Lower leg skin (tissue), 3 donors: Measurements from ENCODE around the gene SNRPN.

Experiments used
- CTCF ChIP-seq, 3 donors: fragments of 450-650 bp; IDR thresholded peaks; one replicate each; pipeline ENCODE4 v1.5.1; 2016; ENCODE audit warnings: antibody characterized with exemption in 3 of 3, mild to moderate bottlenecking in 3 of 3, moderate library complexity in 2 of 3
- POLR2A ChIP-seq, 2 donors: fragments of 450-650 bp; IDR thresholded peaks; one replicate each; pipeline ENCODE4 v1.6.1; 2016 to 2017; ENCODE audit warnings: antibody characterized with exemption in 2 of 2, mild to moderate bottlenecking in 1 of 2, moderate library complexity in 1 of 2

- no peak for TF ChIP-seq CTCF (IDR thresholded peaks at IDR 0.05)
- TF ChIP-seq POLR2A (IDR thresholded peaks at IDR 0.05), result no peak
Observed at GRCh38 chr15:24971772-24972171, 17.0 kb downstream of the SNRPN start.
